H9 (cell line): Measurements from ENCODE around the gene TSPAN32. TPM values are rescaled to one million over a fixed set of nuclear protein-coding genes. Genes with fewer than 3 reads are reported as not detected.

Experiments used
- DNase-seq: peaks from one replicate; pipeline ENCODE4 v3.0.0-alpha.2; 2017
- H2AFZ ChIP-seq: one replicate; pipeline ENCODE4 v1.6.1; 2013; ENCODE audit warnings: mild to moderate bottlenecking, low read length, control low read depth, moderate library complexity
- H2AK5ac ChIP-seq: 2 replicates; pipeline ENCODE4 v1.6.1; 2013; ENCODE audit warnings: low read length, control low read depth, mixed read lengths; ENCODE audit not compliant: insufficient read length
- H2BK120ac ChIP-seq: one replicate; pipeline ENCODE4 v1.6.1; 2013; ENCODE audit warnings: low read depth, mild to moderate bottlenecking, low read length, control low read depth, inconsistent platforms; ENCODE audit not compliant: poor library complexity, severe bottlenecking
- H2BK12ac ChIP-seq: 2 replicates; pipeline ENCODE4 v1.6.1; 2013; ENCODE audit warnings: low read length, control low read depth, mixed read lengths, low read depth; ENCODE audit not compliant: insufficient read length
- H2BK15ac ChIP-seq: 2 replicates; pipeline ENCODE4 v1.6.1; 2013; ENCODE audit warnings: low read depth, low read length, control low read depth
- H2BK20ac ChIP-seq: one replicate; pipeline ENCODE4 v1.6.1; 2013; ENCODE audit warnings: low read depth, mild to moderate bottlenecking, low read length, control low read depth, inconsistent platforms; ENCODE audit not compliant: poor library complexity, severe bottlenecking
- H2BK5ac ChIP-seq: 2 replicates; pipeline ENCODE4 v1.6.1; 2013; ENCODE audit warnings: low read length, control low read depth, mixed read lengths; ENCODE audit not compliant: insufficient read length
- H3K14ac ChIP-seq: 2 replicates; pipeline ENCODE4 v1.6.1; 2013; ENCODE audit warnings: low read length, control low read depth; ENCODE audit not compliant: insufficient read depth
- H3K18ac ChIP-seq: 2 replicates; pipeline ENCODE4 v1.6.1; 2013; ENCODE audit warnings: low read depth, mild to moderate bottlenecking, mixed read lengths, low read length, control low read depth; ENCODE audit not compliant: insufficient read length
- H3K23ac ChIP-seq: 2 replicates; pipeline ENCODE4 v1.6.1; 2013; ENCODE audit warnings: low read length, control low read depth, mixed read lengths, low read depth; ENCODE audit not compliant: insufficient read length
- H3K23me2 ChIP-seq: 2 replicates; pipeline ENCODE4 v1.6.1; 2013; ENCODE audit warnings: low read depth, mild to moderate bottlenecking, mixed read lengths, low read length, control low read depth; ENCODE audit not compliant: insufficient read length, poor library complexity, severe bottlenecking
- H3K27ac ChIP-seq: 2 replicates; pipeline ENCODE4 v1.5.1; 2013; ENCODE audit warnings: low read length, control low read depth, mixed read lengths, low read depth; ENCODE audit not compliant: insufficient read length
- H3K27me3 ChIP-seq: 2 replicates; pipeline ENCODE4 v1.6.1; 2013; ENCODE audit warnings: low read length, control low read depth, inconsistent platforms; ENCODE audit not compliant: insufficient read depth
- H3K4ac ChIP-seq: 2 replicates; pipeline ENCODE4 v1.6.1; 2013; ENCODE audit warnings: low read depth, mild to moderate bottlenecking, control low read depth, inconsistent platforms, low read length, moderate library complexity
- H3K4me1 ChIP-seq: 2 replicates; pipeline ENCODE4 v1.6.1; 2013; ENCODE audit warnings: low read length, control low read depth, inconsistent platforms; ENCODE audit not compliant: insufficient read depth
- H3K4me2 ChIP-seq: 2 replicates; pipeline ENCODE4 v1.6.1; 2013; ENCODE audit warnings: low read length, control low read depth, mixed read lengths; ENCODE audit not compliant: insufficient read length, insufficient read depth
- H3K56ac ChIP-seq: 2 replicates; pipeline ENCODE4 v1.6.1; 2013; ENCODE audit warnings: low read depth, mild to moderate bottlenecking, mixed read lengths, low read length, control low read depth; ENCODE audit not compliant: insufficient read length
- H3K79me1 ChIP-seq: 2 replicates; pipeline ENCODE4 v1.6.1; 2013; ENCODE audit warnings: low read depth, mild to moderate bottlenecking, moderate library complexity, low read length, control low read depth, inconsistent platforms; ENCODE audit not compliant: insufficient read depth, poor library complexity, severe bottlenecking
- H3K79me2 ChIP-seq: 2 replicates; pipeline ENCODE4 v1.6.1; 2013; ENCODE audit warnings: low read length, control low read depth, inconsistent platforms; ENCODE audit not compliant: insufficient read depth
- H3K9ac ChIP-seq: 2 replicates; pipeline ENCODE4 v1.6.1; 2013; ENCODE audit warnings: low read length, control low read depth, mixed read lengths; ENCODE audit not compliant: insufficient read length; ENCODE audit errors: extremely low read depth
- H3K9me3 ChIP-seq: one replicate; pipeline ENCODE4 v1.6.1; 2013; ENCODE audit warnings: low read depth, low read length, inconsistent platforms; ENCODE audit not compliant: control insufficient read depth
- H3T11ph ChIP-seq: one replicate; pipeline ENCODE4 v1.6.1; 2013; ENCODE audit warnings: mild to moderate bottlenecking, low read length, control low read depth, inconsistent platforms
- H4K20me1 ChIP-seq: one replicate; pipeline ENCODE4 v1.6.1; 2013; ENCODE audit not compliant: control insufficient read depth, insufficient read length, insufficient read depth
- H4K5ac ChIP-seq: 2 replicates; pipeline ENCODE4 v1.6.1; 2013; ENCODE audit warnings: low read depth, mild to moderate bottlenecking, mixed read lengths, low read length, control low read depth; ENCODE audit not compliant: insufficient read length
- H4K8ac ChIP-seq: replicated peaks from 2 replicates; pipeline ENCODE4 v1.6.1; 2013; ENCODE audit warnings: low read length, control low read depth, mixed read lengths, low read depth; ENCODE audit not compliant: insufficient read length
- H4K91ac ChIP-seq: 2 replicates; pipeline ENCODE4 v1.6.1; 2013; ENCODE audit warnings: low read depth, mild to moderate bottlenecking, moderate library complexity, mixed read lengths, low read length, control low read depth; ENCODE audit not compliant: insufficient read length
- H3K27ac Mint-ChIP-seq, 3 experiments: 2 replicates in 2 of 3; 3 replicates in 1 of 3; pipeline ENCODE4 v1.8.0; 2020 to 2021; ENCODE audit warnings: mixed read lengths in 3 of 3, mild to moderate bottlenecking in 1 of 3, moderate library complexity in 1 of 3
- H3K27me3 Mint-ChIP-seq: 2 replicates; pipeline ENCODE4 v1.8.0; 2021; ENCODE audit warnings: low read depth, mild to moderate bottlenecking, moderate library complexity, mixed read lengths
- H3K36me3 Mint-ChIP-seq, 3 experiments: 2 replicates in 2 of 3; 3 replicates in 1 of 3; pipeline ENCODE4 v1.8.0; 2020 to 2021; ENCODE audit warnings: low read depth in 3 of 3, mixed read lengths in 3 of 3; ENCODE audit not compliant: insufficient read depth in 1 of 3
- H3K4me1 Mint-ChIP-seq, 2 experiments: 2 replicates each; pipeline ENCODE4 v1.8.0; 2020; ENCODE audit warnings: mixed read lengths in 2 of 2
- H3K4me3 Mint-ChIP-seq, 2 experiments: 2 replicates in 1 of 2; 3 replicates in 1 of 2; pipeline ENCODE4 v1.8.0; 2020 to 2021; ENCODE audit warnings: mild to moderate bottlenecking in 2 of 2, mixed read lengths in 2 of 2, moderate library complexity in 1 of 2
- H3K9me3 Mint-ChIP-seq, 2 experiments: 2 replicates in 1 of 2; 3 replicates in 1 of 2; pipeline ENCODE4 v1.8.0; 2020; ENCODE audit warnings: mild to moderate bottlenecking in 2 of 2, mixed read lengths in 2 of 2, moderate library complexity in 1 of 2
- CTCF ChIP-seq: fragments of 200-600 bp; sonication (generic); conservative IDR thresholded peaks from 3 replicates; pipeline ENCODE4 v1.8.0; 2021; ENCODE audit warnings: antibody characterized with exemption, mild to moderate bottlenecking
- WGBS: extraction: QIAGEN DNeasy Blood & Tissue Kit; methylation state at CpG from one replicate; pipeline ENCODE4 v1.1.7; 2013; ENCODE audit warnings: missing lambda C conversion rate, low lambda C conversion rate, mixed read lengths; ENCODE audit not compliant: insufficient read length; ENCODE audit errors: extremely low coverage; 5-methylcytosine and 5-hydroxymethylcytosine counted together
- total RNA-seq: library from RNA; stranded (reverse); gene quantifications from 2 replicates; pipeline ENCODE4 v1.2.1, GENCODE V29; 2021

Gene TSPAN32
- total RNA-seq, 1 experiment from 2014 or later: not detected

GRCh38 chr11:2320568-2321310 is 18.9 kb downstream of the TSPAN32 start:
- H3K14ac ChIP-seq: no peak overlapping the region; the same call in 1 of the 2 replicates
- H2BK20ac ChIP-seq: no peak overlapping the region
- H4K5ac ChIP-seq: no peak overlapping the region
- no peak overlapping the region for H3K23ac ChIP-seq
- no peak for DNase-seq
- H3K4me1 ChIP-seq: no peaks in the 10 kb centered on the region
- Mint-ChIP-seq H3K27ac (no peak overlapping the region), H3K27me3 (peaks cover 59% of the 10 kb centered on the region), H3K9me3 (peaks cover 7 to 11% of the 10 kb centered on the region in 2 experiments; a peak in 3 of 5 replicates), H3K36me3 (peaks cover 0 to 2% (median 0%) of the 10 kb centered on the region in 3 experiments; a peak in 1 of 7 replicates), H3K4me3 (no peak overlapping the region), H3K4me1 (peaks cover 0 to 3% of the 10 kb centered on the region in 2 experiments; a peak in 1 of 4 replicates)
- no peak for TF ChIP-seq CTCF
- H3K4me2 ChIP-seq: no peak overlapping the region
- WGBS: no CpG with 5 or more reads among the region's 23 CpGs
- H4K8ac ChIP-seq: no peak overlapping the region
- no peak overlapping the region for H2BK15ac ChIP-seq
- no peaks in the 10 kb centered on the region; the same call in 1 of the 2 replicates for H3K27me3 ChIP-seq
- H2BK12ac ChIP-seq: no peak overlapping the region
- no peak overlapping the region for H3K27ac ChIP-seq
- no peak overlapping the region for H4K91ac ChIP-seq
- no peak overlapping the region; the same call in 1 of the 2 replicates for H3K4ac ChIP-seq
- no peak overlapping the region for H3K18ac ChIP-seq
- no peak overlapping the region for H2BK5ac ChIP-seq
- H2AK5ac ChIP-seq: no peak overlapping the region
- no peak overlapping the region for H3T11ph ChIP-seq
- no peak overlapping the region for H3K9ac ChIP-seq
- H3K56ac ChIP-seq: no peak overlapping the region
- H3K79me1 ChIP-seq: no peaks in the 10 kb centered on the region
- H3K79me2 ChIP-seq: no peaks in the 10 kb centered on the region
- H2BK120ac ChIP-seq: no peak overlapping the region
- H3K9me3 ChIP-seq: no peaks in the 10 kb centered on the region
- no peak overlapping the region for H2AFZ ChIP-seq
- no peaks in the 10 kb centered on the region for H4K20me1 ChIP-seq
- no peaks in the 10 kb centered on the region for H3K23me2 ChIP-seq
